Ovary (tissue), 3 donors: Measurements from ENCODE around the gene FYCO1.

ENCODE experiments used
- CTCF ChIP-seq, 3 donors: fragments of 450-650 bp in 2 of 3; fragments of 200-600 bp in 1 of 3; IDR thresholded peaks; one replicate each; pipeline versions ENCODE4 v1.5.1 to v1.8.0; 2016 to 2022; ENCODE audit warnings: antibody characterized with exemption in 3 of 3, mild to moderate bottlenecking in 1 of 3
- EP300 ChIP-seq: sonication (generic); formaldehyde crosslinking; IDR thresholded peaks from one replicate; pipeline ENCODE4 v1.6.1; 2017; ENCODE audit warnings: antibody characterized with exemption
- POLR2A ChIP-seq: fragments of 450-650 bp; IDR thresholded peaks from one replicate; pipeline ENCODE4 v1.6.1; 2017; ENCODE audit warnings: antibody characterized with exemption, mild to moderate bottlenecking, moderate library complexity
- donor health status: DM: no; HTN: no; CAD: no.

- TF ChIP-seq CTCF (IDR thresholded peaks at IDR 0.05), result no peak
- TF ChIP-seq POLR2A, result no peak
- TF ChIP-seq EP300, result no peak
Observed at GRCh38 chr3:45874677-45875346, 120.8 kb downstream of the FYCO1 start.
